ENCODE measurements around the gene CLDN6.

- TF ChIP-seq, protein P1, sequence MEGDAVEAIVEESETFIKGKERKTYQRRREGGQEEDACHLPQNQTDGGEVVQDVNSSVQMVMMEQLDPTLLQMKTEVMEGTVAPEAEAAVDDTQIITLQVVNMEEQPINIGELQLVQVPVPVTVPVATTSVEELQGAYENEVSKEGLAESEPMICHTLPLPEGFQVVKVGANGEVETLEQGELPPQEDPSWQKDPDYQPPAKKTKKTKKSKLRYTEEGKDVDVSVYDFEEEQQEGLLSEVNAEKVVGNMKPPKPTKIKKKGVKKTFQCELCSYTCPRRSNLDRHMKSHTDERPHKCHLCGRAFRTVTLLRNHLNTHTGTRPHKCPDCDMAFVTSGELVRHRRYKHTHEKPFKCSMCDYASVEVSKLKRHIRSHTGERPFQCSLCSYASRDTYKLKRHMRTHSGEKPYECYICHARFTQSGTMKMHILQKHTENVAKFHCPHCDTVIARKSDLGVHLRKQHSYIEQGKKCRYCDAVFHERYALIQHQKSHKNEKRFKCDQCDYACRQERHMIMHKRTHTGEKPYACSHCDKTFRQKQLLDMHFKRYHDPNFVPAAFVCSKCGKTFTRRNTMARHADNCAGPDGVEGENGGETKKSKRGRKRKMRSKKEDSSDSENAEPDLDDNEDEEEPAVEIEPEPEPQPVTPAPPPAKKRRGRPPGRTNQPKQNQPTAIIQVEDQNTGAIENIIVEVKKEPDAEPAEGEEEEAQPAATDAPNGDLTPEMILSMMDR (IDR thresholded peaks at IDR 0.05; ENCODE audit: low read depth, low read length): no peak
- TF ChIP-seq EZH2phosphoT487 (IDR thresholded peaks at IDR 0.05; ENCODE audit: low read depth): no peak
Measured at GRCh38 chr16:3026609-3027488, 8.9 kb upstream of the CLDN6 start.

All from OCI-LY3 (cell line).